Calu3 (cell line): Measurements from ENCODE around the gene ZDHHC12. TPM values are rescaled to one million over a fixed set of nuclear protein-coding genes. Genes with fewer than 3 reads are reported as not detected.

ENCODE experiments used
- BruUV-seq: library from RNA; stranded (reverse); fragments of 400-500 nt; replicated peaks from 2 replicates; lab custom pipeline; 2021; lab: Mats Ljungman, UMichigan
- CTCF ChIA-PET: fragments of 300-600 bp; sonication (Branson Sonifier 250); formaldehyde crosslinking; loops from one replicate; lab custom pipeline; 2022; ENCODE audit warnings: antibody characterized with exemption; lab: Charles Lee
- DNase-seq: peaks from one replicate; pipeline ENCODE4 v3.0.0; 2022
- H3K27ac Mint-ChIP-seq: one replicate; pipeline ENCODE4 v1.8.0; 2022; ENCODE audit warnings: mixed read lengths; ENCODE audit not compliant: unreplicated experiment
- H3K27me3 Mint-ChIP-seq: one replicate; pipeline ENCODE4 v1.8.0; 2022; ENCODE audit warnings: mixed read lengths; ENCODE audit not compliant: unreplicated experiment
- H3K36me3 Mint-ChIP-seq: one replicate; pipeline ENCODE4 v1.8.0; 2022; ENCODE audit warnings: mild to moderate bottlenecking, moderate library complexity, mixed read lengths; ENCODE audit not compliant: insufficient read depth, unreplicated experiment
- H3K4me1 Mint-ChIP-seq: one replicate; pipeline ENCODE4 v1.8.0; 2022; ENCODE audit warnings: mild to moderate bottlenecking, low read depth, mixed read lengths; ENCODE audit not compliant: unreplicated experiment
- H3K4me3 Mint-ChIP-seq: one replicate; pipeline ENCODE4 v1.8.0; 2022; ENCODE audit warnings: mild to moderate bottlenecking, low read depth, moderate library complexity, mixed read lengths; ENCODE audit not compliant: unreplicated experiment
- H3K9me3 Mint-ChIP-seq: one replicate; pipeline ENCODE4 v1.8.0; 2022; ENCODE audit warnings: low read depth, mixed read lengths; ENCODE audit not compliant: unreplicated experiment
- CTCF ChIP-seq: fragments of 200-600 bp; IDR thresholded peaks from one replicate; pipeline ENCODE4 v1.8.0; 2022; ENCODE audit warnings: antibody characterized with exemption; ENCODE audit not compliant: unreplicated experiment
- intact Hi-C: fragments of 100-400 bp; cut with micrococcal nuclease; formaldehyde crosslinking; loops from one replicate; pipeline ENCODE4 v1.10.0; 2022; ENCODE audit not compliant: unreplicated experiment
- total RNA-seq: library from RNA; stranded (reverse); gene quantifications from 2 replicates; pipeline ENCODE4 v1.2.3, GENCODE V29; 2022

ZDHHC12 gene
- total RNA-seq, 1 experiment from 2014 or later = 35.4 TPM

GRCh38 chr9:128714586-128715435 is 9.1 kb downstream of the ZDHHC12 start:
- H3K27me3 Mint-ChIP-seq = no peaks in the 10 kb centered on the region
- CTCF ChIA-PET = no interaction called here
- H3K27ac Mint-ChIP-seq = no peak overlapping the region

GRCh38 chr9:128713941-128714573 is 9.9 kb downstream of the ZDHHC12 start:
- no peaks in the 10 kb centered on the region for H3K9me3 Mint-ChIP-seq
- H3K27ac Mint-ChIP-seq = no peak overlapping the region
- H3K4me1 Mint-ChIP-seq = no peaks in the 10 kb centered on the region
- no TSS peak for BruUV-seq
- intact Hi-C loops = no loop called here
- CTCF ChIA-PET = no interaction called here
- no peak overlapping the region for H3K4me3 Mint-ChIP-seq
- no peak for TF ChIP-seq CTCF
- H3K36me3 Mint-ChIP-seq = no peaks in the 10 kb centered on the region
- no peak for DNase-seq
- no peaks in the 10 kb centered on the region for H3K27me3 Mint-ChIP-seq

More at GRCh38 chr9:128714586-128715435, 9.1 kb downstream of the ZDHHC12 start:
- Mint-ChIP-seq H3K36me3 (no peaks in the 10 kb centered on the region), H3K9me3 (no peaks in the 10 kb centered on the region), H3K4me3 (no peak overlapping the region), H3K4me1 (no peaks in the 10 kb centered on the region)
- no peak for TF ChIP-seq CTCF
- intact Hi-C loops = no loop called here
- no peak for DNase-seq
- no TSS peak for BruUV-seq

GRCh38 chr9:128713411-128713780 is 10.5 kb downstream of the ZDHHC12 start:
- no peaks in the 10 kb centered on the region for H3K4me1 Mint-ChIP-seq
- no peaks in the 10 kb centered on the region for H3K27me3 Mint-ChIP-seq
- no peak for DNase-seq
- H3K9me3 Mint-ChIP-seq = no peaks in the 10 kb centered on the region
- BruUV-seq = no TSS peak
- no peak overlapping the region for H3K4me3 Mint-ChIP-seq
- intact Hi-C loops = no loop called here
- CTCF ChIA-PET = no interaction called here
- H3K27ac Mint-ChIP-seq = no peak overlapping the region
- no peak for TF ChIP-seq CTCF
- H3K36me3 Mint-ChIP-seq = no peaks in the 10 kb centered on the region

GRCh38 chr9:128712451-128713410 is 11.2 kb downstream of the ZDHHC12 start:
- TF ChIP-seq CTCF = no peak
- Mint-ChIP-seq H3K4me3 (no peak overlapping the region), H3K36me3 (no peaks in the 10 kb centered on the region), H3K9me3 (no peaks in the 10 kb centered on the region), H3K27me3 (no peaks in the 10 kb centered on the region), H3K4me1 (no peaks in the 10 kb centered on the region), H3K27ac (no peak overlapping the region)
- DNase-seq = no peak
- BruUV-seq = no TSS peak
- intact Hi-C loops = no loop called here
- CTCF ChIA-PET = no interaction called here
